GM19395 (cell line): ENCODE results near the gene CABYR.
"Not testable (repeated sequence)": the region's sequence is repeated elsewhere in the genome, so short reads cannot be mapped to it uniquely, and the experiment has no call there.

ENCODE experiments used
- ATAC-seq: cut with Tn5 transposase; IDR thresholded peaks from one replicate; pipeline ENCODE4 v1.9.1; 2021; ENCODE audit warnings: mild to moderate bottlenecking, moderate library complexity; ENCODE audit not compliant: unreplicated experiment

CABYR gene

GRCh38 chr18:24127735-24128134, 11.1 kb upstream of the CABYR start:
- ATAC-seq = no peak

DNA sequence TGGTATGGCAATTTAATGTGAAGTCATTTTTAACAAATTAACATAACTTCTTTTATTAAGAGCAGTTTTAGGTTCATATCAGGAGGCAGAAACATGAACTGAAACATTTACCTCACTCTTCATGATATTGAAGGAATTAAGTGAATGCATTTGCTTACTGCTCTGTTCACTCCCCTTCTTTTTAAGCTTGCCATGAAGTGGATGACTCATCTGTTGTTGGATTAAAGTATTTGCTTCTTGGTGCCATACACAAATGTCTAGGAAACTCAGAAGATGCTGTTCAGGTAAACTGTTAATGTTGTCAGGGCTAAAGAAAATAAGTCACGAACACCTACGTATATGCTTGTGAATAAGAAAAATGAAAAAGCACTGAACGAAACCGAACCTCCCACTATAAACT, 10.2 kb upstream of the CABYR start:
- ATAC-seq = no peak

DNA sequence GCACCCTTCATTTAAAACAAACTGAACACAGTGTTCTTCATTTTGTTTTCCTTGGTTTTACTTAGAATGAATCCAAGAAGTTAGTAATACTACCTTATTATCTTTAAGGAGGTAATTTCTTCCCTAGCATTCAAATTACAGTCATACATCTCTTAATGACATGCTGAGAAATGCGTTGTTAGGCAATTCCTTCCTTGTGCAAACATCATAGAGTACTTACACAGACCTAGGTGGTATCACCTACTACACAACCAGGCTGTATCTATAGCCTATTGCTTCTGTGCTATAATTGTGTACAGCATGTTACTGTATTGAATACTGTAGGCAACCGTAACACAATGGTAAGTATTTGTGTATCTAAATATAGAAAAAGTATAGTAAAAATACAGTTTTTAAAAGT, 8.4 kb upstream of the CABYR start:
- no peak for ATAC-seq

DNA sequence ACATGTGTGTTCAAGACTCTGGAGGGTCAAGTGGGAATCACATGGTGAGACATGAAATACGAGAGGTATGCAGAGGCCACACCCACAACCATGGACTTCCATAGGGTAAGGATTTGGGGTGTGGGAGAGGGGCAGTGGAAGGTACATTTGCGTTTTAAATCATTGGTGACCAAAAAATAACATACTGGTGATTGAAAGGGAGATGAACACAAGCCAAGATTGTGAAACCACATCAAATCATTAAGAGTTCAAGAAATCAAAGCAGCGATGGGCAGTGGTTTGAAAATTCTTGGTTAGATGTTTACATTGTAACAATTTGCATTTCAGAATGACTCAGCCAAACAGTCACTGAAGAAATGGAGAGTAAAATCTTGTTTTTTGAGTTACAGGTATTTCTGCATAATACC, 1.9 kb upstream of the CABYR start:
- ATAC-seq = no peak

GRCh38 chr18:24138409-24138788, 463 bp upstream of the CABYR start:
- ATAC-seq = peak; percentile 29

GRCh38 chr18:24140697-24141096, 1.8 kb downstream of the CABYR start:
- ATAC-seq = no peak

GRCh38 chr18:24142376-24142775, 3.5 kb downstream of the CABYR start:
- ATAC-seq = no peak

DNA sequence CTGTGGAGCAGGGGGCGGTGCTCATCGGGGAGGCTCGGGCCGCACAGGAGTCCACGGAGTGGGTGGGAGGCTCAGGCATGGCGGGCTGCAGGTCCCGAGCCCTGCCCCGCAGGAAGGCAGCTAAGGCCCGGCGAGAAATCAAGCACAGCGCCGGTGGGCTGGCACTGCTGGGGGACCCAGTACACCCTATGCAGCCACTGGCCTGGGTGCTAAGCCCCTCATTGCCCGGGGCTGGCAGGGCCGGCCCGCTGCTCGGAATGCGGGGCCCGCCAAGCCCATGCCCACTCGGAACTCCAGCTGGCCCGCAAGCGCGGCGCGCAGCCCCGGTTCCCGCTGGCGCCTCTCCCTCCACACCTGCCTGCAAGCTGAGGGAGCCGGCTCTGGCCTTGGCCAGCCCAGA, 10.7 kb downstream of the CABYR start:
- ATAC-seq = not testable (repeated sequence)

DNA sequence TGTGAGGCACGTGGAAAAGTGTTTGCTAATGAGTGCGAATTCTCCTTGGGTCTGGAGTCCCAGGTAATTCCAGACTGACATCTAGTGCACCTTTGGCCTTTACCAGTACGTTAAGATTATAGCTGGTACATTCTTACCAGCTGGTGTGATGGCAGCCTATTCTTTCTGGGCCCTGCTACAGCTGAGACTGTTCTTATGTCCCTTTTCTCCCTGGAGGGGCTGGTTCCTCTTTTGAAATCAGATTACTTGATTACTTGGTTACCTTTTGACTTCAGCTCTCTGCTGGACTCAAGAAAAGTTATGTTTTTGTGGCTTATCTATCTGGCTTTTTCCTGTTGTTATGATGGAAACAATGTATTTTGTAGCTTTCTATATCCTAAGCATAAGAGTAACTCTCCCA, 14.5 kb downstream of the CABYR start:
- no peak for ATAC-seq

DNA sequence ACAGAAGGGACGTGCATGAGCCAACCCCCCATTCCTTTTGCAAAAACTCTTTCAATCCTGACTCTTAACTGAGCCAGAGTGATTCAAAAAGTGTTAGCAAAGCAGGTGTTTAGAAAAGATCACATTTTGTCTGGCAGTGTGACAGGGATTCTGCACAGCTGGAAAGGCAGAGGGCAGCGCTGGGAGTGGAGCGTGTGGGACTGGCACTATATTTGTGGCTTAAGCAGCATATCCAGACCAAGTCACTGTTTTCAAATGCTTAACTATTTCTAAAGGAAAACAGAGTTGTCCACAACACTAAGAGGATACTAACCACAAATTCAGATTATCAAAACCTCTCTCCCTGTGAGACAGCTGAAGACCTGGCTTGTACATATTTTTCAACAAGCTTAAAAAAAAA, 19.0 kb downstream of the CABYR start:
- ATAC-seq = no peak

DNA sequence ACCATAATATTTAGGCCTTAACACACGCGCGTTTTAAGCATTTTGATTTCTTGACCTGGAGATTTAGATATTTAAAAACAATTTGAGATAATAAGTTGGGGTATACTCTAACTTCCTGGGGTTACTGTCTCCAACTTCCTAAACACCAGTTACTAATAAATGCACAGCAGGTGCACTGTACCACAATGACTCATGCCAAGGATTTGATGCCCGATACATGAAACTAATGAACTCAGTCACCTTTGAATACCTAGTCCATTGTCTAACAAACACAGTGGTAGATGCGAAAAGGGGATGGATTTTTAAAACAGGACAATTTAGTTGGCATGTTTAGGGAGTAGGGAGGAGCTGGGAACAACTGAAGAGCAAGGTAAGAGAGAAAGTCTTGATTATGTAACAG, 21.2 kb downstream of the CABYR start:
- no peak for ATAC-seq

- no peak for ATAC-seq
These were observed 22.4 kb downstream of the CABYR start for GRCh38 chr18:24161304-24161703.

DNA sequence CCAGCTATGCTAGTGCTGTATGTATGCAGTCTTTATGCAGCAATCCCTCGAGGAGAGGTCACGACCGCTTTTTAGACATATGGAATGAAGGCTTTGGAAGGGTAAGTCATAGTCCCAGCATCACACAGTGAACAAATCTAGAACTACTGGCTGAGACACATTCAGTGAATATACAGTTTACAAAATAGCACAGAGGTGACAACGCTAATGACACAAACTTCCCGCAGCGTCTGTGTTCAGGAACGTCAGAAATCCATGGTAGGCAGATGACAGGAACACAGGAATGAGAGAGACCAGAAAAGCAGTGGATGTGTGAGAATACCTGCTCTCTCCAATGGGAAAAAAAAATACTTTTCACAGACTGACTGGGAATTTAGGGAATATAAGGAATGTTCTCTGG, 29.6 kb downstream of the CABYR start:
- ATAC-seq = no peak

- no peak for ATAC-seq
These were observed 31.5 kb downstream of the CABYR start for GRCh38 chr18:24170360-24170759.

DNA sequence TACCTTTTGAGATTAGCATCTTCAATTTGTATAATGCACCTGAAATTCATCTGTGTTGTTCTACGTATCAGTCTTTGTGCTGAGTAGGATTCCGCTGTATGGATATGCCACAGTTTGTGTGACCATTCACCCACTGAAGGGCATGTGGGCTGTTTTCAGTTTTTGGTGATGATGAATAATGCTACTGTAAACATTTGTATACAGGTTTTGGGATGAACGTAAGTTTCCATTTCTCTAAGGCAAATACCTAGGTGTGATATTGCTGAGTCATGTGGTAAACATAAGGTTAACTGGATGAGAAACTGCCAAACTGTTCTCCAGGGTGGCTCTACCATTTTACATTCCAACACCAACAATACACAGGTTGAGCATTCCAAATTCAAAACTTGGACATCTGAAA, 35.1 kb downstream of the CABYR start:
- ATAC-seq = no peak

DNA sequence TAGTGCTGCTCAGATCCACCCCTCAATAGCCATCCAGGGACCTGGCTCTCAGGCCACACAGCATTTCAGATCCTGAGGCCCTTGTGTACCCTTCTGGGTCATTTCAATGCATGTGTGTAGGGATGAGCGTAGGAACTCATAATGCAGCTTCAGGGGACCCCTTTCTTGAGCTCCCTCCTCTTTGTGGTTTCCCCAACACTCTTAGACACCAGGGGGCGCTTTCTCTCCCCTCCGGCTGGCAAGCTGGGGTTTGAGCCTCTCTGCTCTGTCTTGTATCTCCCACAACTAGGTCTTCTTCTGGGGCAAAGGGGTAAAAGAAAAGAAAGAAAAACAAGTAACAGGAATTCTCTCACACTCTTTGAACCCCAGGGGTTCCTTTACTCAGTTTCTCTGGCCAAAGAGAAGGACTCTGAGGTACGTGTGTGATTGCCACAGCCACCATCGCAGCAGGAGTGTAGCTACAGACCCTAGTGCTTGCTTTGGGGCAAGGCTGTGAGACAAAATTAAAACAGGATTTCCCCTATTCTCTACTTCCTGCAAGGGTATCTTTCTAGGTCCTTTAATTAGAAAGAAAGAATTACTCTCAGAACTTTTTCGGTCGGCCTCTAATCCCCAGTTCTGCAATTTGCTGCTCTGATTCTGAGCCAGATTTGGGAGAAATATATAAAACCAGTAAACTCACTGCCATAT, 38.0 kb downstream of the CABYR start:
- peak; percentile 94 for ATAC-seq

DNA sequence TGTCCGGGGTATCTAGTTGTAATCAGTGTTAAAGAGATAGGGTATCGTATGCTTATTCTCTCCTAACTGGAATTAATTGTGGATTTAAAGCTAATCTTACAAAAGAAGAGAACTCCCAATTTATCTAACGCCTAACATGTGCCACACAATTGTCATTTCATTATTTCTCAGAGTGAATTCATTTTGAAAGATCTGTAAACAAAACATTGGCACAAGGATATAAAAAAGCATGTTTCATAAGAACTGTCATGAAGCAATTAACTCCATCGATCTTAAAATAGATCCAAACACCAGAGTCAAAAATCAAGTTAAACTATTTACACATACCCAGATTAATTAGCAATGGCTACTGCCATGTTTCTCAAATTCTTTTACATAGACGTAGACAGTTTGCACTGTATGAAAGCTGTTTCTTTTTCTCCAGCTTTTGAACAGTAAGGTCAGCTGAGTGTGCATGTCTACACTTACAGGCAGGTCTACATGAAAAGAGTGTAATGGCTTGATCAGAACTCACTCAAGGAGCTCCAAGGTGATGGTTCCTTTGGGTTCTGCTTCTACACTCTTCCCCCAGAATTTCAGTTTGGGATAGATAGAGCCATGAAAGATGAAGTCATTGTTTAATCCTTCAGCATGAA, 38.8 kb downstream of the CABYR start:
- ATAC-seq = no peak

DNA sequence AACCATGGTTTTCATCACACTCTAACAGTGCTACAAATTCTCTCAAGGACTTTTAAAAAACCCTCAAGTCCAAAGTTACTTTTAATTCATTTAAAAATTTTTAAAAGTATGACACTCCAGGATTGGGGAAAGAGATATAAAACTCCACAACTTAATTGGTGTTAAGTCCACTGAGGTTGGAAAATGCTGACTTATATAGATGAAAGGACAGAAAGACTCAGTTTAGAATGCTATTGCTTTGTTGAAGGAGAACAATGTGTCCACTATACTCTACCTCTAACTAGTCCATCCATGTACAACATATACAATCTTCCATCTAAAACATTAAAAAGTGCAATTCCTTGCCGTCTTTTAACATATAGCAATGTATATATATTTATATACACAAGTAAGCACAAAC, 41.2 kb downstream of the CABYR start:
- ATAC-seq = no peak

GRCh38 chr18:24181806-24182205, 42.9 kb downstream of the CABYR start:
- no peak for ATAC-seq

DNA sequence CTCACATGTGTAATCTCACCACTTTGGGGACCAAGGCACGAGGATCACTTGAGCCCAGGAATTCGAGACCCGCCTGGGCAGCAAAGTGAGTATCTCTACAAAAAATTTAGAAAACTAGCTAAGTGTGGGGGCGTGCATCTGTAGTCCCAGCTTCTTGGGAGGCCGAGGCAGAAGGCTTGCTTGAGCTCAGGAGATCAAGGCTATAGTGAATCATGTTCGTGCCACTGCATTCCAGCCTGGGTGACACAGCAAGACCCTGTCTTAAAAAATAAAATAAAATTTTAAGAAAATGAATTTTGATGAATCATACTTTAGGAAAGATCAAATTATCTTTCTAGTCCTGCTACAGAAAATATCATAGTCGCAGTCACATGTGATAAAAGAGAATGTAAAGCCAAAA, 46.9 kb downstream of the CABYR start:
- no peak for ATAC-seq

DNA sequence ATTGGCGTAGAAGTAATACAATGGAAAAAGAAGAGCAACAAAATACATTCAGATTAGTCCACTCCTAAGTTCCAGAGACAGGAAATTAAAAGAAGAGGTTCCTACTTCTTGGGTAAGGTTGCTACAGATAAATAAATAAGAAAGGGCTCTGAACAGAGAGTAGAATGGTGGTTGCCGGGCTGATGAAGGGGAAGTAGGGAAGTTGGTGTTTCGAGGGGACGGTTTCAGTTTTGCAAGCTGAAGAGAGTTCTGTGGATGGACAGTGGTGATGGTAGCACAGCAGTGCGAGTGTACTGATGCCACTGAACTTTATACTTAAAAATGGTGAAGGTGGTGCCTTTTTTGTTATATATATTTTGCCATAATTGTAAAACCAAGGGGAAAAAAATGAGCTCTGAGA, 48.2 kb downstream of the CABYR start:
- peak; percentile 74 for ATAC-seq

DNA sequence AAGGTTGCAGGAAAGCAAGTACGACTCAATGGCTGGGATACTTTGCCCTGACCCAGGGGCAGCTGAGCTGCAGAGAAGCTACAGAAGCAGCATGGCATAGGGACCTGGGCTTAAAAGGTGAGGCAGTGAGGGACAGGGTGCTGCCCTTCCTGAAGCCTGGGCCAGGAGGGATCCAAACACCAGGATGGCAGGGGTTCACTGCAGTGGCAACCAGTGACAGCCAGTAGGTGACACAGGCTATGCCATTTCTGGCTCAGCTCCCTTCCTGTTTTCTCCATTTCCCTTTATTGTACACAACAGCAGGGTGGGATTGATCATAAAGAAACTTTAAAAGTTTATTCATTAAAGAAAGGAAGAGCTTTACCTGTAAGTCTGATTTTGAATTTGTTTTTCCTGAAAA, 48.8 kb downstream of the CABYR start:
- no peak for ATAC-seq

DNA sequence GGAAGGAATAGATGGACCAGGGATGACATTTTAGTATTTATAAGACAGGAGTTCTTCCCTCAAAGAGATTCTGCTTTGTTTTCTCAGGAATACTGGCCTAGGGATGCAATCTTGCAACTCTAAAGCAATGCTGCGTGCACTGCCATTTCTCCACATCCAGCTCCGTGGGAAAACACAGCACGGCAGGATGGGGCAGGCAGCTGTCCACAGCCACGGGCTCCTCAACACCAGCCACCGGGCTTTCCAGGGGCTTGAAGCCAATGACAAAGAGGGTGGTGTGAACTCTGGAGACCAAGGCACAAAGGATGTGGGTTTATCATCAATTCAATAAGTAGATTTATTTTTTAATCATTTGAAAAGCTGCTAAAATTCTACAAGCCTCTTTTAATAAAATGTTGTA, 49.3 kb downstream of the CABYR start:
- ATAC-seq = no peak
